K562 (cell line): ENCODE data around the gene PABPC1L. TPM values are rescaled to one million over a fixed set of nuclear protein-coding genes. Genes with fewer than 3 reads are reported as not detected.
A peak's percentile ranks its signal among the peaks of the same experiment; 100 is the strongest.

Source experiments
- ATAC-seq: fragments of 200-7000 bp; cut with Tn5 transposase; 3 replicates; pipeline ENCODE4 v1.9.1; 2020; ENCODE audit warnings: moderate library complexity
- BruUV-seq: library from RNA; stranded (reverse); fragments of 400-500 nt; replicated peaks from 2 replicates; lab custom pipeline; 2021; lab: Mats Ljungman, UMichigan
- CTCF ChIA-PET: fragments of 300-600 bp; formaldehyde crosslinking; extraction: SDS; loops from one replicate; lab custom pipeline; 2021; ENCODE audit warnings: low intra/inter-chr PET ratio; lab: Yijun Ruan, JAX
- POLR2A ChIA-PET: fragments of 300-600, 350-650 bp; sonication (Branson Sonifier 250); formaldehyde crosslinking; extraction: SDS; loops from one replicate; lab custom pipeline; 2021; ENCODE audit warnings: antibody characterized with exemption, inconsistent platforms; lab: Yijun Ruan, JAX
- DNase-seq, 4 experiments: peaks; one replicate each; pipeline versions ENCODE4 v3.0.0 to v3.0.0-alpha.2; 2011 to 2018; ENCODE audit warnings: low spot score in 3 of 4, mixed read lengths in 3 of 4; ENCODE audit errors: extremely low read depth in 1 of 4
- FAIRE-seq: peaks from 2 replicates; lab custom pipeline; 2011; peaks lifted over from hg19 to GRCh38; lab: Jason Lieb, UNC
- H2AFZ ChIP-seq: 2 replicates; pipeline ENCODE4 v1.6.0; 2011; ENCODE audit warnings: low read depth, low read length, control low read depth, inconsistent platforms
- H3K27ac ChIP-seq: fragments of 200-600 bp; 3 replicates; pipeline ENCODE4 v1.8.0; 2011; ENCODE audit warnings: low read depth, mild to moderate bottlenecking, control low read depth, inconsistent platforms, low read length, moderate library complexity, mixed read lengths; ENCODE audit errors: extremely low read depth
- H3K27me3 ChIP-seq, 2 experiments: fragments of 300-600 bp in 1 of 2; 2 replicates in 1 of 2; 3 replicates in 1 of 2; pipeline versions ENCODE4 v1.6.0 to v1.8.0; 2011; ENCODE audit warnings: inconsistent platforms in 2 of 2, low read length in 2 of 2, mild to moderate bottlenecking in 1 of 2, mixed read lengths in 1 of 2, moderate library complexity in 1 of 2; ENCODE audit not compliant: control insufficient read depth in 2 of 2, insufficient read depth in 2 of 2
- H3K36me3 ChIP-seq: fragments of 300-600 bp; 3 replicates; pipeline ENCODE4 v1.8.0; 2011; ENCODE audit warnings: mild to moderate bottlenecking, low read length, inconsistent platforms; ENCODE audit not compliant: control insufficient read depth, insufficient read depth
- H3K4me1 ChIP-seq, 2 experiments: fragments of 200-600 bp in 1 of 2; replicated peaks in 1 of 2; 2 replicates in 1 of 2; 3 replicates in 1 of 2; pipeline versions ENCODE4 v1.5.1 to v1.8.0; 2011; ENCODE audit warnings: inconsistent platforms in 2 of 2, low read length in 2 of 2, mild to moderate bottlenecking in 1 of 2, mixed read lengths in 1 of 2, moderate library complexity in 1 of 2; ENCODE audit not compliant: control insufficient read depth in 2 of 2, insufficient read depth in 2 of 2
- H3K4me2 ChIP-seq: 2 replicates; pipeline ENCODE4 v1.6.1; 2011; ENCODE audit warnings: low read length, control low read depth, inconsistent platforms, mixed read lengths; ENCODE audit not compliant: insufficient read depth
- H3K4me3 ChIP-seq: fragments of 200-600 bp; sonication (generic), shearing (Covaris generic); 2 replicates; pipeline ENCODE4 v1.5.1; 2016; ENCODE audit warnings: control low read depth, inconsistent platforms
- H3K79me2 ChIP-seq: fragments of 200-600 bp; 3 replicates; pipeline ENCODE4 v1.8.0; 2011; ENCODE audit warnings: low read length, inconsistent platforms; ENCODE audit not compliant: control insufficient read depth, insufficient read depth
- H3K9ac ChIP-seq, 2 experiments: 2 replicates each; pipeline versions ENCODE4 v1.6.0 to v1.6.1; 2011; ENCODE audit warnings: low read depth in 2 of 2, low read length in 2 of 2, control low read depth in 1 of 2, inconsistent platforms in 1 of 2, mild to moderate bottlenecking in 1 of 2, mixed read lengths in 1 of 2; ENCODE audit not compliant: insufficient read depth in 1 of 2
- H3K9me1 ChIP-seq: one replicate; pipeline ENCODE4 v1.6.0; 2011; ENCODE audit warnings: inconsistent platforms, mild to moderate bottlenecking, low read length, moderate library complexity; ENCODE audit not compliant: control insufficient read depth, insufficient read depth
- H3K9me3 ChIP-seq: replicated peaks from 2 replicates; pipeline ENCODE4 v1.5.1; 2011; ENCODE audit warnings: low read depth, low read length, inconsistent platforms; ENCODE audit not compliant: control insufficient read depth, insufficient read depth
- H4K20me1 ChIP-seq: replicated peaks from 2 replicates; pipeline ENCODE4 v1.6.1; 2011; ENCODE audit warnings: low read length, inconsistent platforms, mixed read lengths; ENCODE audit not compliant: control insufficient read depth, insufficient read depth
- TEAD1 ChIP-seq, 2 experiments: fragments of 450-650 bp in 1 of 2; sonication (generic) in 1 of 2; formaldehyde crosslinking; IDR thresholded peaks; 2 replicates each; pipeline versions ENCODE4 v1.4.0 to v1.8.0; 2020 to 2022; ENCODE audit warnings: mild to moderate bottlenecking in 2 of 2, missing genetic modification reagents in 1 of 2
- TSC22D4 ChIP-seq: fragments of 450-650 bp; IDR thresholded peaks from 2 replicates; pipeline ENCODE4 v1.6.1; 2016; ENCODE audit warnings: missing genetic modification characterization, missing biosample characterization, control low read depth
- ZKSCAN3 ChIP-seq: fragments of 250-450 bp; sonication (Bioruptor Pico); IDR thresholded peaks from 2 replicates; pipeline ENCODE4 v1.4.0; 2020
- ZNF347 ChIP-seq: fragments of 450-650 bp; formaldehyde crosslinking; IDR thresholded peaks from 2 replicates; pipeline ENCODE4 v1.4.0; 2020; ENCODE audit warnings: low read depth, mild to moderate bottlenecking, moderate library complexity
- ZNF696 ChIP-seq: fragments of 250-450 bp; sonication (Bioruptor Pico); conservative IDR thresholded peaks from 2 replicates; pipeline ENCODE4 v1.4.0; 2020; ENCODE audit warnings: mild to moderate bottlenecking, moderate library complexity
- WGBS: fragments of 100-300 bp; shearing (Covaris generic); methylation state at CpG from one replicate; pipeline ENCODE4 v1.1.6; 2016; ENCODE audit warnings: low coverage, mixed read lengths; ENCODE audit not compliant: insufficient coverage; ENCODE audit errors: missing lambda C conversion rate; 5-methylcytosine and 5-hydroxymethylcytosine counted together
- in situ Hi-C: fragments of 300-500 bp; cut with MboI; formaldehyde crosslinking; loops from 4 replicates; pipeline ENCODE4 v1.15.0; 2018; ENCODE audit warnings: inconsistent platforms, mixed read lengths
- intact Hi-C: fragments of 100-400 bp; cut with micrococcal nuclease; formaldehyde crosslinking; loops from 2 replicates; pipeline ENCODE4 v1.14.2; 2022
- polyA plus RNA-seq, 8 experiments: library from polyadenylated mRNA; depleted of rRNA in 4 of 8; stranded (reverse) in 5 of 8; unstranded in 3 of 8; fragments of >200 nt; fragmentation: Nextera tagmentation in 2 of 8; fragmentation: Illumina TruSeq in 1 of 8; extraction: Ambion mirVana in 2 of 8; extraction: Trizol in 1 of 8; gene quantifications; 2 replicates each; pipeline versions ENCODE4 v1.2.1 to v1.2.3, GENCODE V29; 2011 to 2014; ENCODE audit warnings: inconsistent platforms in 1 of 8, missing spikeins in 1 of 8
- total RNA-seq, 7 experiments: library from RNA; depleted of rRNA in 6 of 7; stranded (reverse); fragments of >200 nt in 6 of 7; fragmentation: Illumina TruSeq in 2 of 7; extraction: Trizol in 2 of 7; gene quantifications; 2 replicates each; pipeline versions ENCODE4 v1.2.1 to v1.2.3, GENCODE V29; 2011 to 2021; ENCODE audit warnings: low replicate concordance in 1 of 7
- TF ChIP-seq, protein P1 (sequence below): IDR thresholded peaks from 2 replicates; pipeline ENCODE4 v1.6.1; 2011; ENCODE audit warnings: borderline replicate concordance, low read depth, mild to moderate bottlenecking, moderate library complexity, low read length; ENCODE audit not compliant: insufficient read depth, poor library complexity, severe bottlenecking
- TF ChIP-seq, protein P2 (sequence below): sonication (generic); formaldehyde crosslinking; IDR thresholded peaks from 2 replicates; pipeline ENCODE4 v1.8.0; 2022; ENCODE audit warnings: missing genetic modification reagents, mild to moderate bottlenecking, borderline replicate concordance
- TF ChIP-seq, protein P3 (sequence below): fragments of 200-800 bp; sonication (Bioruptor generic); IDR thresholded peaks from 2 replicates; pipeline ENCODE4 v1.6.1; 2017; ENCODE audit warnings: missing genetic modification characterization, missing compliant biosample characterization
- TF ChIP-seq, protein P4 (sequence below): fragments of 250-450 bp; sonication (Bioruptor Pico); IDR thresholded peaks from 2 replicates; pipeline ENCODE4 v1.4.0; 2020; ENCODE audit warnings: mild to moderate bottlenecking, moderate library complexity, borderline replicate concordance

The PABPC1L gene
- total and polyA plus RNA-seq, 9 of the 15 experiments (the other 6 are each of a cell fraction or from before 2014, with no cell fraction given), result 6.0 to 90.3 (median 15.8) TPM

DNA sequence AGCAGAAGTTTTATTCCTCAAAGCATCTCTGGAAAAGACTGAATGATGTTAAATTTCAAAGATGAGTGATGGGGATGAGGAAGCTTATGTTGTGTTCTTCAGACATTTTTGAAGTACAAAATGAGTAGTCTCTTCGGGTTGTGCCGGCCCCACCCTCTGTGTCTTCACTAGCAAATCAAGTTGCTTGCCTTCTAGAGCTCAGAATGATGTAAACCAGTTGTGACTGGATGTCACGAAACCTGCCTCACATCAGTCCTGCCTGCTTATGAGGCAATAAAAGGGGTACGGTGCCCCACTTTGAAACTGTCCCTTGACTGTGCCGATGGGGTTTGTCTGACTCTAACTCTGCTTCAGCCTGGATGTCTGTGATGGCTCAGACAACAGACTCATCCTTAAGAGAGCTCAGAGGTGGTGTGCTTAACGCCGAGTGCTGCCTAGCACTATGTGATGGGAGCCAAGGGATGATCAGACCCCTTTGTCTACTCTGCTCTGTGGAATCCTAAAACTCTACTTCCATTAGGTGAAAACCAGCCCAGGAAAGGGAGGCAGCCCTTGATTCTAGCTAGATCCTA, 31.3 kb downstream of the PABPC1L start (continued):
- TF ChIP-seq, protein P1, sequence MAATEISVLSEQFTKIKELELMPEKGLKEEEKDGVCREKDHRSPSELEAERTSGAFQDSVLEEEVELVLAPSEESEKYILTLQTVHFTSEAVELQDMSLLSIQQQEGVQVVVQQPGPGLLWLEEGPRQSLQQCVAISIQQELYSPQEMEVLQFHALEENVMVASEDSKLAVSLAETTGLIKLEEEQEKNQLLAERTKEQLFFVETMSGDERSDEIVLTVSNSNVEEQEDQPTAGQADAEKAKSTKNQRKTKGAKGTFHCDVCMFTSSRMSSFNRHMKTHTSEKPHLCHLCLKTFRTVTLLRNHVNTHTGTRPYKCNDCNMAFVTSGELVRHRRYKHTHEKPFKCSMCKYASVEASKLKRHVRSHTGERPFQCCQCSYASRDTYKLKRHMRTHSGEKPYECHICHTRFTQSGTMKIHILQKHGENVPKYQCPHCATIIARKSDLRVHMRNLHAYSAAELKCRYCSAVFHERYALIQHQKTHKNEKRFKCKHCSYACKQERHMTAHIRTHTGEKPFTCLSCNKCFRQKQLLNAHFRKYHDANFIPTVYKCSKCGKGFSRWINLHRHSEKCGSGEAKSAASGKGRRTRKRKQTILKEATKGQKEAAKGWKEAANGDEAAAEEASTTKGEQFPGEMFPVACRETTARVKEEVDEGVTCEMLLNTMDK, result no peak

DNA sequence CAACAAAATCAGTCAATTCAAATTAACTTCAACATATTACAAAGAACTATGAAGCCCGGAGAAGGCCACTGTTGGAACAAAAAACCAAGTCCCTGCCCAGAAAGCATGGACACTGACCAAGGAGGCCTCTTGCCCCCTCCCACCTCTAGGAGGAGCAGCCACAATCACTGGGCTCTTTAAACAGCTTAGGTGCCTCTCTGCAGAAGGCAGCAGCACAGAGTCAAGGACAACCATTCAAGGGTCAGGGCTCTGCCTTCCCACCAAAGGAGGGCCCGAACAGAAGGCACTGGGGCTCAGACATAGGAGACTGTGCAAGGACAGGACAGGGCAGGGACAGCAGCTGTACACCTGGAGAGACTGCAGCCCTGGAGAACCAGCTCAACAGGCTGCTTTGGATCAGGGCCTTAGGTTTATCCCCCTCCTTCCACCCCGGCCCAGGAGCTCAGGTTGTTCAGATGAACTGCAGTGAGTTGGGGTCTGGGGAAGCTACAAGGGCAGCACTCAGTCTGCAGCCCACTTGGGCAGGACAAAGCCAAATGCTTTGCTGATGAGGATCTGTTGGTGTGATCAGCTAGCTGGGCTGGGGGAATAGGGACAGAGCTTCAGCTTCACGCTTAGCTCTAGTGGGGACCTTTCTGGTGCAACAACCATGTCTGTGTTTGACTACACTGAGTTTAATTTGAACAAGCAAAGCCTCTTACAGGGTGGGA, 32.6 kb downstream of the PABPC1L start:
- peak in 1 of 4 experiments; percentile 20 for DNase-seq
- Histone ChIP-seq H3K4me3 (no peak overlapping the region), H3K4me2 (no peak overlapping the region), H2AFZ (no peak overlapping the region), H3K79me2 (no peaks in the 10 kb centered on the region), H3K27ac (no peak overlapping the region), H3K9ac (peak overlapping the region in 1 of 2 experiments; percentile 59; a peak in 1 of 4 replicates), H3K4me1 (no peaks in the 10 kb centered on the region), H3K36me3 (peaks cover 90% of the 10 kb centered on the region), H3K27me3 (no peaks in the 10 kb centered on the region), H3K9me3 (no peaks in the 10 kb centered on the region), H4K20me1 (peaks cover 13% of the 10 kb centered on the region), H3K9me1 (no peaks in the 10 kb centered on the region)
- CTCF ChIA-PET, result no interaction called here
- TSS peak; percentile 33 for BruUV-seq
- ATAC-seq, result peak; percentile 87
- FAIRE-seq, result peak; percentile 67
- 88% methylated on average over 4 of the region's 4 CpGs for WGBS
- POLR2A ChIA-PET, result interaction anchor here (0.6 to 4.6 kb wide), 7 partner anchors 10 to 267 kb away, joined by 3 to 36 read pairs (median 13); partner anchors contain the start of gene TOMM34
- intact Hi-C loops, result no loop called here
- in situ Hi-C loops, result no loop called here
- TF ChIP-seq TEAD1 (CRISPR knock-in tag; IDR thresholded peaks at IDR 0.05) (no peak), ZNF347 (CRISPR knock-in tag) (no peak), TSC22D4 (tag) (no peak), ZKSCAN3 (no peak), ZNF696 (CRISPR knock-in tag) (no peak)
- TF ChIP-seq, protein P2, sequence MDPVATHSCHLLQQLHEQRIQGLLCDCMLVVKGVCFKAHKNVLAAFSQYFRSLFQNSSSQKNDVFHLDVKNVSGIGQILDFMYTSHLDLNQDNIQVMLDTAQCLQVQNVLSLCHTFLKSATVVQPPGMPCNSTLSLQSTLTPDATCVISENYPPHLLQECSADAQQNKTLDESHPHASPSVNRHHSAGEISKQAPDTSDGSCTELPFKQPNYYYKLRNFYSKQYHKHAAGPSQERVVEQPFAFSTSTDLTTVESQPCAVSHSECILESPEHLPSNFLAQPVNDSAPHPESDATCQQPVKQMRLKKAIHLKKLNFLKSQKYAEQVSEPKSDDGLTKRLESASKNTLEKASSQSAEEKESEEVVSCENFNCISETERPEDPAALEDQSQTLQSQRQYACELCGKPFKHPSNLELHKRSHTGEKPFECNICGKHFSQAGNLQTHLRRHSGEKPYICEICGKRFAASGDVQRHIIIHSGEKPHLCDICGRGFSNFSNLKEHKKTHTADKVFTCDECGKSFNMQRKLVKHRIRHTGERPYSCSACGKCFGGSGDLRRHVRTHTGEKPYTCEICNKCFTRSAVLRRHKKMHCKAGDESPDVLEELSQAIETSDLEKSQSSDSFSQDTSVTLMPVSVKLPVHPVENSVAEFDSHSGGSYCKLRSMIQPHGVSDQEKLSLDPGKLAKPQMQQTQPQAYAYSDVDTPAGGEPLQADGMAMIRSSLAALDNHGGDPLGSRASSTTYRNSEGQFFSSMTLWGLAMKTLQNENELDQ (CRISPR knock-in tag), result no peak
- TF ChIP-seq, protein P3, sequence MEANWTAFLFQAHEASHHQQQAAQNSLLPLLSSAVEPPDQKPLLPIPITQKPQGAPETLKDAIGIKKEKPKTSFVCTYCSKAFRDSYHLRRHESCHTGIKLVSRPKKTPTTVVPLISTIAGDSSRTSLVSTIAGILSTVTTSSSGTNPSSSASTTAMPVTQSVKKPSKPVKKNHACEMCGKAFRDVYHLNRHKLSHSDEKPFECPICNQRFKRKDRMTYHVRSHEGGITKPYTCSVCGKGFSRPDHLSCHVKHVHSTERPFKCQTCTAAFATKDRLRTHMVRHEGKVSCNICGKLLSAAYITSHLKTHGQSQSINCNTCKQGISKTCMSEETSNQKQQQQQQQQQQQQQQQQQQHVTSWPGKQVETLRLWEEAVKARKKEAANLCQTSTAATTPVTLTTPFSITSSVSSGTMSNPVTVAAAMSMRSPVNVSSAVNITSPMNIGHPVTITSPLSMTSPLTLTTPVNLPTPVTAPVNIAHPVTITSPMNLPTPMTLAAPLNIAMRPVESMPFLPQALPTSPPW (CRISPR knock-in tag), result no peak
- TF ChIP-seq, protein P4, sequence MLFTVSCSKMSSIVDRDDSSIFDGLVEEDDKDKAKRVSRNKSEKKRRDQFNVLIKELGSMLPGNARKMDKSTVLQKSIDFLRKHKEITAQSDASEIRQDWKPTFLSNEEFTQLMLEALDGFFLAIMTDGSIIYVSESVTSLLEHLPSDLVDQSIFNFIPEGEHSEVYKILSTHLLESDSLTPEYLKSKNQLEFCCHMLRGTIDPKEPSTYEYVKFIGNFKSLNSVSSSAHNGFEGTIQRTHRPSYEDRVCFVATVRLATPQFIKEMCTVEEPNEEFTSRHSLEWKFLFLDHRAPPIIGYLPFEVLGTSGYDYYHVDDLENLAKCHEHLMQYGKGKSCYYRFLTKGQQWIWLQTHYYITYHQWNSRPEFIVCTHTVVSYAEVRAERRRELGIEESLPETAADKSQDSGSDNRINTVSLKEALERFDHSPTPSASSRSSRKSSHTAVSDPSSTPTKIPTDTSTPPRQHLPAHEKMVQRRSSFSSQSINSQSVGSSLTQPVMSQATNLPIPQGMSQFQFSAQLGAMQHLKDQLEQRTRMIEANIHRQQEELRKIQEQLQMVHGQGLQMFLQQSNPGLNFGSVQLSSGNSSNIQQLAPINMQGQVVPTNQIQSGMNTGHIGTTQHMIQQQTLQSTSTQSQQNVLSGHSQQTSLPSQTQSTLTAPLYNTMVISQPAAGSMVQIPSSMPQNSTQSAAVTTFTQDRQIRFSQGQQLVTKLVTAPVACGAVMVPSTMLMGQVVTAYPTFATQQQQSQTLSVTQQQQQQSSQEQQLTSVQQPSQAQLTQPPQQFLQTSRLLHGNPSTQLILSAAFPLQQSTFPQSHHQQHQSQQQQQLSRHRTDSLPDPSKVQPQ (CRISPR knock-in tag), result no peak
